NCI-H128 (cell line): Measurements from ENCODE around the gene CUX1.

Experiments
- DNase-seq: peaks from one replicate; lab custom pipeline; 2025; ENCODE audit not compliant: unreplicated experiment; lab: John Stamatoyannopoulos, UW

The CUX1 gene

GRCh38 chr7:102254521-102254920 lies 437.1 kb downstream of the CUX1 start:
- no peak for DNase-seq

- no peak for DNase-seq
These were observed 438.1 kb downstream of the CUX1 start for GRCh38 chr7:102255501-102255900.

- no peak for DNase-seq
These were observed 438.5 kb downstream of the CUX1 start for GRCh38 chr7:102255916-102256315.

GRCh38 chr7:102258073-102258748 lies 440.8 kb downstream of the CUX1 start:
- no peak for DNase-seq

- DNase-seq, result no peak
These were observed 441.3 kb downstream of the CUX1 start for GRCh38 chr7:102258749-102259107.

GRCh38 chr7:102260856-102261255 lies 443.4 kb downstream of the CUX1 start:
- no peak for DNase-seq

GRCh38 chr7:102261451-102261850 lies 444.0 kb downstream of the CUX1 start:
- no peak for DNase-seq

GRCh38 chr7:102262546-102262945 lies 445.1 kb downstream of the CUX1 start:
- no peak for DNase-seq

- no peak for DNase-seq
These were observed 447.0 kb downstream of the CUX1 start for GRCh38 chr7:102264367-102264891.

GRCh38 chr7:102266541-102266940 lies 449.1 kb downstream of the CUX1 start:
- no peak for DNase-seq

GRCh38 chr7:102268635-102269034 lies 451.2 kb downstream of the CUX1 start:
- DNase-seq, result no peak

GRCh38 chr7:102270178-102270887 lies 452.9 kb downstream of the CUX1 start:
- DNase-seq, result no peak

- DNase-seq, result no peak
These were observed 453.9 kb downstream of the CUX1 start for GRCh38 chr7:102271158-102271798.

- DNase-seq, result peak; percentile 33
These were observed 454.9 kb downstream of the CUX1 start for GRCh38 chr7:102272075-102272916.

- no peak for DNase-seq
These were observed 455.7 kb downstream of the CUX1 start for GRCh38 chr7:102272917-102273748.

GRCh38 chr7:102273749-102274712 lies 456.6 kb downstream of the CUX1 start:
- DNase-seq, result no peak

- DNase-seq, result no peak
These were observed 457.8 kb downstream of the CUX1 start for GRCh38 chr7:102275123-102275703.

- DNase-seq, result no peak
These were observed 460.5 kb downstream of the CUX1 start for GRCh38 chr7:102277901-102278300.
